Measurements from ENCODE around the gene TLCD1. TPM values are rescaled to one million over a fixed set of nuclear protein-coding genes. Genes with fewer than 3 reads are reported as not detected.
"Not testable (repeated sequence)": the region's sequence is repeated elsewhere in the genome, so short reads cannot be mapped to it uniquely, and the experiment has no call there.

TLCD1 gene
- total RNA-seq, 2 donors from 2014 or later, result 5.3 to 19.6 TPM

- intact Hi-C loops (cut with DNase I), result no loop called here
These were observed 11.3 kb upstream of the TLCD1 start for GRCh38 chr17:28737316-28737715.

DNA sequence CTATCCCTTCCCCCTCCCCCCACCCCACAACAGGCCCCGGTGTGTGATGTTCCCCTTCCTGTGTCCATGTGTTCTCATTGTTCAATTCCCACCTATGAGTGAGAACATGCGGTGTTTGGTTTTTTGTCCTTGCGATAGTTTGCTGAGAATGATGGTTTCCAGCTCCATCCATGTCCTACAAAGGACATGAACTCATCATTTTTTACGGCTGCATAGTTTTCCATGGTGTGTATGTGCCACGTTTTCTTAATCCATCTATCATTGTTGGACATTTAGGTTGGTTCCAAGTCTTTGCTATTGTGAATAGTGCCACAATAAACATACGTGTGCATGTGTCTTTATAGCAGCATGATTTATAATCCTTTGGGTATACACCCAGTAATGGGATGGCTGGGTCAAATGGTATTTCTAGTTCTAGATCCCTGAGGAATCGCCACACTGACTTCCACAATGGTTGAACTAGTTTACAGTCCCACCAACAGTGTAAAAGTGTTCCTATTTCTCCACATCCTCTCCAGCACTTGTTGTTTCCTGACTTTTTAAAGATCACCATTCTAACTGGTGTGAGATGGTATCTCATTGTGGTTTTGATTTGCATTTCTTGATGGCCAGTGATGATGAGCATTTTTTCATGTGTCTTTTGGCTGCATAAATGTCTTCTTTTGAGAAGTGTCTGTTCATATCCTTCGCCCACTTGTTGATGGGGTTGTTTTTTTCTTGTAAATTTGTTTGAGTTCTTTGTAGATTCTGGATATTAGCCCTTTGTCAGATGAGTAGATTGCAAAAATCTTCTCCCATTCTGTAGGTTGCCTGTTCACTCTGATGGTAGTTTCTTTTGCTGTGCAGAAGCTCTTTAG lies 10.1 kb upstream of the TLCD1 start:
- H3K4me3 ChIP-seq; intact Hi-C loops (cut with DNase I); H3K9me3 ChIP-seq; H3K36me3 ChIP-seq; H3K27me3 ChIP-seq (replicated peaks; ENCODE audit: insufficient read depth); H3K4me1 ChIP-seq (replicated peaks); DNase-seq (ENCODE audit: low spot score); H3K27ac ChIP-seq: not testable (repeated sequence)
- 96% methylated on average over 8 of the region's 8 CpGs for WGBS

More at GRCh38 chr17:28737316-28737715, 11.3 kb upstream of the TLCD1 start:
- Histone ChIP-seq H3K4me1 (replicated peaks) (no peaks in the 10 kb centered on the region), H3K27ac (no peak overlapping the region), H3K9me3 (no peaks in the 10 kb centered on the region), H3K36me3 (peaks cover 0 to 3% of the 10 kb centered on the region in 2 donors), H3K4me3 (no peak overlapping the region), H3K27me3 (replicated peaks; ENCODE audit: insufficient read depth) (no peaks in the 10 kb centered on the region)
- WGBS, result 90% methylated on average over 12 of the region's 12 CpGs
- TF ChIP-seq, protein P1, sequence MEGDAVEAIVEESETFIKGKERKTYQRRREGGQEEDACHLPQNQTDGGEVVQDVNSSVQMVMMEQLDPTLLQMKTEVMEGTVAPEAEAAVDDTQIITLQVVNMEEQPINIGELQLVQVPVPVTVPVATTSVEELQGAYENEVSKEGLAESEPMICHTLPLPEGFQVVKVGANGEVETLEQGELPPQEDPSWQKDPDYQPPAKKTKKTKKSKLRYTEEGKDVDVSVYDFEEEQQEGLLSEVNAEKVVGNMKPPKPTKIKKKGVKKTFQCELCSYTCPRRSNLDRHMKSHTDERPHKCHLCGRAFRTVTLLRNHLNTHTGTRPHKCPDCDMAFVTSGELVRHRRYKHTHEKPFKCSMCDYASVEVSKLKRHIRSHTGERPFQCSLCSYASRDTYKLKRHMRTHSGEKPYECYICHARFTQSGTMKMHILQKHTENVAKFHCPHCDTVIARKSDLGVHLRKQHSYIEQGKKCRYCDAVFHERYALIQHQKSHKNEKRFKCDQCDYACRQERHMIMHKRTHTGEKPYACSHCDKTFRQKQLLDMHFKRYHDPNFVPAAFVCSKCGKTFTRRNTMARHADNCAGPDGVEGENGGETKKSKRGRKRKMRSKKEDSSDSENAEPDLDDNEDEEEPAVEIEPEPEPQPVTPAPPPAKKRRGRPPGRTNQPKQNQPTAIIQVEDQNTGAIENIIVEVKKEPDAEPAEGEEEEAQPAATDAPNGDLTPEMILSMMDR (IDR thresholded peaks at IDR 0.05), result no peak
- no peak for TF ChIP-seq POLR2A (IDR thresholded peaks at IDR 0.05)
- no peak for TF ChIP-seq POLR2AphosphoS5 (IDR thresholded peaks at IDR 0.05)
- DNase-seq (ENCODE audit: low spot score), result no peak

GRCh38 chr17:28735242-28735722 lies 9.2 kb upstream of the TLCD1 start:
- Histone ChIP-seq H3K27me3 (replicated peaks; ENCODE audit: insufficient read depth) (no peaks in the 10 kb centered on the region), H3K4me3 (no peak overlapping the region), H3K36me3 (peaks cover 0 to 3% of the 10 kb centered on the region in 2 donors), H3K9me3 (no peaks in the 10 kb centered on the region), H3K27ac (no peak overlapping the region), H3K4me1 (replicated peaks) (no peaks in the 10 kb centered on the region)
- WGBS, result 73% methylated on average over 5 of the region's 5 CpGs
- intact Hi-C loops (cut with DNase I), result no loop called here
- no peak for TF ChIP-seq POLR2A (IDR thresholded peaks at IDR 0.05)
- TF ChIP-seq POLR2AphosphoS5 (IDR thresholded peaks at IDR 0.05), result no peak
- TF ChIP-seq, protein P1 (IDR thresholded peaks at IDR 0.05), result no peak
- DNase-seq (ENCODE audit: low spot score), result no peak

- no peaks in the 10 kb centered on the region for H3K9me3 ChIP-seq
- H3K27me3 ChIP-seq (replicated peaks; ENCODE audit: insufficient read depth), result no peaks in the 10 kb centered on the region
- H3K27ac ChIP-seq, result no peak overlapping the region
- H3K4me1 ChIP-seq (replicated peaks), result no peaks in the 10 kb centered on the region
- no peak for DNase-seq (ENCODE audit: low spot score)
- TF ChIP-seq POLR2A (IDR thresholded peaks at IDR 0.05) (no peak), POLR2AphosphoS5 (IDR thresholded peaks at IDR 0.05) (no peak)
- TF ChIP-seq, protein P1 (IDR thresholded peaks at IDR 0.05), result no peak
- intact Hi-C loops (cut with DNase I), result no loop called here
- no peak overlapping the region for H3K4me3 ChIP-seq
- H3K36me3 ChIP-seq, result peaks cover 0 to 3% of the 10 kb centered on the region in 2 donors
- 97% methylated on average over 10 of the region's 10 CpGs for WGBS
These were observed 8.7 kb upstream of the TLCD1 start for GRCh38 chr17:28734712-28735241.

- Histone ChIP-seq H3K27ac (no peak overlapping the region), H3K27me3 (replicated peaks; ENCODE audit: insufficient read depth) (no peaks in the 10 kb centered on the region), H3K4me1 (replicated peaks) (no peaks in the 10 kb centered on the region), H3K4me3 (no peak overlapping the region), H3K36me3 (peaks cover 0 to 3% of the 10 kb centered on the region in 2 donors), H3K9me3 (no peaks in the 10 kb centered on the region)
- WGBS, result 72% methylated on average over 1 of the region's 1 CpG
- TF ChIP-seq POLR2AphosphoS5 (IDR thresholded peaks at IDR 0.05) (no peak), POLR2A (IDR thresholded peaks at IDR 0.05) (no peak)
- TF ChIP-seq, protein P1 (IDR thresholded peaks at IDR 0.05), result no peak
- no peak for DNase-seq (ENCODE audit: low spot score)
- intact Hi-C loops (cut with DNase I), result no loop called here
These were observed 7.3 kb upstream of the TLCD1 start for GRCh38 chr17:28733346-28733745.
